ENCODE measurements around the gene HAUS1.
A peak's percentile ranks its signal among the peaks of the same experiment; 100 is the strongest.
"Not testable (repeated sequence)": the region's sequence is repeated elsewhere in the genome, so short reads cannot be mapped to it uniquely, and the experiment has no call there.

The HAUS1 gene

DNA sequence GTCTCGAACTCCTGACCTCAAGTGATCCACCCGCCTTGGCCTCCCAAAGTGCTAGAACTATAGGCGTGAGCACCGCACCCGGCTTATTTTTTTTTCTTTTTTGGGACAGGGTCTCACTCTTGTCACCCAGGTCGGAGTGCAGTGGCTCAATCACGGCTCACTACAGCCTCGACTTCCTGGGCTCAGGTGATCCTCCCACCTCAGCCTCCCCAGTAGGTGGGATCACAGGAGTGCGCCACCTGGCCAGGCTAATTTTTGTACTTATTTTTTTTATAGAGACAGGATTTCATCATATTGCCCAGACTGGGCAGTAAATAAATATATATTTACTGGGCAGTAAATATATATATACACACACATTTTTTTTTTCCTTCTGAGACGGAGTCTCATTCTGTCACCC lies 8.7 kb upstream of the HAUS1 start:
- DNase-seq (ENCODE audit: low read depth): no peak

DNA sequence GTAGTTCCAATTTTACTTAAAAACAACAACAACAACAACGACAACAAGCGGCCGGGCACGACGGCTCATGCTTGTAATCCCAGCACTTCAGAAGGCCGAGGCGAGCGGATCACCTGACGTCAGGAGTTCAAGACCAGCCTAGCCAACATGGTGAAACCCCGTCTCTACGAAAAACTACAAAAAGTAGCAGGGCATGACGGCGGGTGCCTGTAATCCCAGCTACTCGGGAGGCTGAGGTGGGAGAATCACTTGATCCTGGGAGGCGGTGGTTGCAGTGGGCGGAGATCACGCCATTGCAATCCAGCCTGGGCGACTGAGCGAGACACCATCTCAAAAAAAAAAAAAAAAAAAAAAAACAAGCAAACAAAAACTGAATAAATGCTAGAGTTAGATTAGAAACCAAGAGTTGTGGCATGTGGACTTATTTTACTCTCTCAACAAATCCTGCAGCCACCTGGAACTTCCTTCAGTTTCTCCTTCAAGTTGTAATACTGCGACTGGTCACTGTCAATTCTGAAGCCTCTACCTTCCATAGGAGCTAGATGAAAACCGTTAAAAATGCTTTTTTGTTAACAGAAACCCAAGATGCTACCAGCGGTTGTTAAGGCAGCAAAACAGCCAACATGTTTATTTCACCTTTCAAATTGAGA lies 7.4 kb upstream of the HAUS1 start:
- no peak for DNase-seq (ENCODE audit: low read depth)

DNA sequence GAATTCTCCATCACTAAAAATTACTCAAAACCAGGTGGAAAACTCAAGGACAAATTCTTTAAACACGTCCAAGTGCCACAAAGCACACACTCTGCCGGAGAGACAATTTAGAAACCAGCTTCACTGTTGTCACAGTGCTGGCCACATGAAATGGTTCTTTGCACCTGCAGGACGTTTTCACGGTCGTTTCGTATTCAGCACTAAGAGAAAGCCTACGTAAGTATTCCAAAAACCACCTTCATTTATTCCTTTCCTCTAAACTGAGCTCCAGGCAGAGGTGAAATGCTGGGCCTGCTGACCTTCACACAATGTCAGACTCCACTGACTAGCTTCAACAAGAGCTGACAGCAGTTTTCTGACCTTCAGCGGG lies 6.8 kb upstream of the HAUS1 start:
- no peak for DNase-seq (ENCODE audit: low read depth)

DNA sequence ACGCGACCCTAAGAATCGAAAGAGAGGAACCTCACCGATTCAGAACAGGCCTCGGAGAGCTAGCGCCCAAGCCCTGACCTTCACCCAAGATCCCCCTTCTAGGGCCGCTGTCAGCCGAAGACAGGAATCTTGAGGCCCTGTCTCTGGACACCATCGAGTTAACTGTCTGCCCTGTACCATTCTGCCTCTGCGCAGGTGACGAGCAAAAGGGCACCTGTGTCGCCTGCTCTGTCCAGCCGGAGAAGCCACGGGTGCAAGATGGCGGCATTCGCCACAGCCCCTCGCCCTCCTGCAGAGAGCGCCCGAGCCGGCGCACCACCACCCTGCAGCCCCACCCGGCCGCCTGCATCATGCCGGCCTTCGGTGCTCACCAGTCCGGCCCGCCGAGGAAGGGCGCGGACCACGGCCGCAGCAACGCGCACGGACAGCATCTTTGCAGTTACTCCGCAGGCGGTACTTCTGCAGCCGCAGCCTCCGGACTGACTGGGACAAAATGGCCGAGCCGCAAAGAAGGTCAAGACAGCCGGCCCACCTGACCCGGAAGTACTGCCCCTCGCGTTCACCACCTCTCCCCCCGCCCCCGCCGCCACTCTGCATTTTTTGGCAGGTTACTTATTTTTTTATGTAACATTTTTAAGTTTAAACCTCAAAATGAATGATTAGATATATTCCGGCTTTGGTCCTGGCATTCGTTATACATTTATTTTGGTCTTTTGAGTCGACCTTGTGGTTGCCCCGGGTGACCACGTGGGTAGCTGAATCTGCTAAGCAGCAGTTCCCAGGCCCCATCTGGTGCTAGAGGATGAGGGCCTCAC lies 6.2 kb upstream of the HAUS1 start, which contains the start of gene ATP5F1A:
TSS of gene ATP5F1A (minus strand) at position 496 of the 815 bp plus-strand sequence. CDS start at position 431, 65 bp downstream.
- peak; percentile 56 for DNase-seq (ENCODE audit: low read depth)

DNA sequence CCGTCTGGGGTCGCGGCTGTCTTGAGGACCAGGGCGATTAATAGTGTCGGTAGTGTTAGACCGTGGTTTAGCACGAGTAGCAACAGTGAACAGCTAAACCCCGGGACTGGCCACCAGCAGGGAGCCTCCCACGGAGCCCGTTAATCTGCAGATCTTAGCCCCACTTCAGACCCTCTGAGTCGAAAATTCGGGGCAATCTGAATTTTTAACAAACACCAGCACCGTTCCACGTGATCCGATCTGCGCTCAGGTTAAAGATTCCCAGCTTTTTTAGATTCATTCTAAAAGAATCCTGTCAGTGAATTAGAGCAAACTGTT lies 5.6 kb upstream of the HAUS1 start:
- no peak for DNase-seq (ENCODE audit: low read depth)

DNA sequence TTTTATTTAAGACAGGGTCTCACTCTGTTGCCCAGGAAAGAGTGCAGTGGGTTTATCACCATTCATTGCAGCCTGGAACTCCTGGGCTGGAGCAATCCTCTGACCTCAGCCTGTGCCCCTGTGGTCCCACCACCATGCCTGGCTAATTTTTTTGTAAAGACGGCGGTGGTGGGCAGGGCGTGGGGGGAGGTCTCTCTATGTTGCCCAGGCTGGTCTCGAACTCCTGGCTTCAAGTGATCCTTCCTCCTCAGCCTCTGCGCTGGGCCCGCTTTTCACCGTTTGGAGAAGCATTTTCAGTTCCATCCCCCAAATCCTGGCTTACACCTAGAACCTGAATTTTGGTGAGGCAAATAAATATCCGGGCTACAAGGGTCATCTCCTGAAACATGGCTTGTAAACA lies 4.7 kb upstream of the HAUS1 start:
- no peak for DNase-seq (ENCODE audit: low read depth)

DNA sequence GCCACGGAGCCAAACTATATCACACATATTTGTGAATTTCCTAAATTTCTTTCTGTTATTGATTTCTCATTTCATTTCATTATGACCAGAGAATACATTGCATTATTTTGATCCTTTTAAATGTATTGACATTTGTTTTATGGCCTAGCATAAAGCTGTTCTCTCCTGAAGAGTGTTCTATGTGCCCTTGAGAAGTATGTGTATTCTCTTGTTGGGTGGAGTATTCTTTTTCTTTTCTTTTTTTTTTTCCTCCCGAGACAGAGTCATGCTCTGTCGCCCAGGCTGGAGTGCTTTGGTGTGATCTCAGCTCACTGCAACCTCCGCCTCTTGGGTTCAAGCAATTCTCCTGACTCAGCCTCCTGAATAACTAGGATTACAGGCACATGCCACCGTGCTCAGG lies 5.2 kb downstream of the HAUS1 start:
- DNase-seq (ENCODE audit: low read depth): no peak

DNA sequence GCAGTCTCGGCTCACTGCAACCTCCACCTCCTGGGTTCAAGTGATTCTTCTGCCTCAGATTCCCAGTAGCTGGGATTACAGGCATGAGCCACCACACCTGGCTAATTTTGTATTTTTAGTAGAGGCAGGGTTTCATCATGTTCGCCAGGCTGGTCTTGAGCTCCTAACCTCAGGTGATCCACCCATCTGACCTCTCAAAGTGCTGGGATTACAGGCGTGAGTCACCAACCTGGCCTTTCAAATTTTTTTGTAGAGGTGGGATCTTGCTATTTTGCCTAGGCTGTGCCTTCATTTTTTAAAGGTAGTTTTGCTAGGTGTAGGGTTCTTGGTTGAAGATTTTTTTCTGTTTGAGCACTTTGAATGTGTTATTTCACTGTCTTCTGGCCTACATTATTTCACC lies 6.2 kb downstream of the HAUS1 start:
- no peak for DNase-seq (ENCODE audit: low read depth)

DNA sequence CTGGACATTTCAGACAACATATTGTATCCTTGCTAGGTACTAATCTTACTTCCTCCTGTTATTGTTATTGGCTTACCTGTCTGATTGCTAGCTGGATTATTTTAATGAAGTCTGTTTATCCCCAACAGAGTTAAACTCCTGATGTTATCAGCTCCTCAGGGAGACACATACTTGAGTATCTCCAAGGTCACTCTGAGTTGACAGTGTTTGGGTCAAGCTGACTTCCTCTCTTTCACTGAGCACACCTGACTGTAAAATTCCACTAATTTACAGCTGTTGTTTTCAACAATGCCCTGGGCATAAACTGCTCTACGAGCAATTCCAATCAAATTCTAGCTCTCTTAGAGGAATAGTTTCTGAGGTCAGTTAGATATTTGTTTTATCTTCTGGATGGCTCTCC lies 9.6 kb downstream of the HAUS1 start:
- DNase-seq (ENCODE audit: low read depth): no peak

DNA sequence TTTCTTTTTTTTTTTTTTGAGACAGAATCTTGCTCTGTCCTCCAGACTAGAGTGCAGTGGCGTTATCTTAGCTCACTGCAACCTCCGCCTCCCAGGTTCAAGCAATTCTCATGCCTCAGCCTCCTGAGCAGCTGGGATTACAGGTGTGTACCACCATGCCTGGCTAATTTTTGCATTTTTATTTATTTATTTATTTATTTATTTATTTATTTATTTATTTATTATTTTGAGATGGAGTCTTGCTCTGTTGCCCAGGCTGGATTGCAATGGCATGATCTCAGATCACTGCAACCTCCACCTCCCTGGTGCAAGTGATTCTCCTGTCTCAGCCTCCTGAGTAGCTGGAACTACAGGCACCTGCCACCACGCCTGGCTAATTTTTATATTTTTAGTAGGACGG lies 22.4 kb downstream of the HAUS1 start:
- not testable (repeated sequence) for DNase-seq (ENCODE audit: low read depth)

DNA sequence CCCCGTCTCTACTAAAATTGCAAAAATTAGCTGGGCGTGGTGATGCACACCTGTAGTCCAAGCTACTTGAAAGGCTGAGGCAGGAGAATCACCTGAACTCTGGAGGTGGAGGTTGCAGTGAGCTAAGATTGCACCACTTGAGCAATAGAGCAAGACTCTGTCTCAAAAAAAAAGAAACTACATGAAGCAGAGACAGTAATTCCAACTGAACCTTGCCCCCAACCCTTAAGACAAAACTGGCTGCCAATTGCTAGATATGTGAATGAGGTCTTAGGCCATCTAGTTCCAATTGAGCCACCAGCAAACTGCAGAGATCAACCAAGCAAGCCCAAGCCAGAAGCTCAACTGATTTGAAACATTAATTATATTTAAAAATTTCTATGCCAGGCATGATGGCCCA lies 25.9 kb downstream of the HAUS1 start:
- no peak for DNase-seq (ENCODE audit: low read depth)

DNA sequence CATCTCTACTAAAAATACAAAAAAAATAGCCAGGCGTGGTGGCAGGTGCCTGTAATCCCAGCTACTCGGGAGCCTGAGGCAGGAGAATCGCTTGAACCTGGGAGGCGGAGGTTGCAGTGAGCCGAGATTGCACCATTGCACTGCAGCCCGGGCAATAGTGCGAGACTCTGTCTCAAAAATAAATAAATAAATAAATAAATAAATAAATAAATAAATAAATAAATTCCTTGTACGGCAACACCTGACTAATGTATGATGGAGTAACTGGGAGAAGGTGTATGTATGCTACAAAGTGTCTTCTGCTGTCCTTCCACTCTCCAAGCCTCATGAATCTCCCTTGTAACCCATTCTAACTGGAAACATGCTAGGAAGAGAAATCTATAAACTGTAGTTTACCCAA lies 26.4 kb downstream of the HAUS1 start:
- not testable (repeated sequence) for DNase-seq (ENCODE audit: low read depth)

DNA sequence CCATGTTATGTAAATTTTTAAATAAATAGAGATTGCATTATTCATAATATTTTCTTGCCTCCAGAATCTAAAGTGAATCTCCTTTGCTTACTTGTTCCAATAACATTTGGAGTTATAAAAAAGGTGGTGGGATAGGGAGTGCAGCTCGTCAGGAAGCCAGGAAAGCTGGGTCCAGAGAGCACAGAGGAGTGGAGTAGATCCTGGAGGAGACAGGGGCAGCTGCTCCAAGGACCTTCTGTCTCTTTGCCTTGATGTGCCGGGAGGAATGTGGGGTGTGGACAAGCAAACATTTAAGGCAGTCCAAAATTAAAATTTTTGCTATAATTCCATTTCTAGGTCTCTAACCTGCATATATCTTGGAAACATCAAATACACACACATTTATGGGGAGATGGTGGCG lies 29.3 kb downstream of the HAUS1 start:
- DNase-seq (ENCODE audit: low read depth): no peak

DNA sequence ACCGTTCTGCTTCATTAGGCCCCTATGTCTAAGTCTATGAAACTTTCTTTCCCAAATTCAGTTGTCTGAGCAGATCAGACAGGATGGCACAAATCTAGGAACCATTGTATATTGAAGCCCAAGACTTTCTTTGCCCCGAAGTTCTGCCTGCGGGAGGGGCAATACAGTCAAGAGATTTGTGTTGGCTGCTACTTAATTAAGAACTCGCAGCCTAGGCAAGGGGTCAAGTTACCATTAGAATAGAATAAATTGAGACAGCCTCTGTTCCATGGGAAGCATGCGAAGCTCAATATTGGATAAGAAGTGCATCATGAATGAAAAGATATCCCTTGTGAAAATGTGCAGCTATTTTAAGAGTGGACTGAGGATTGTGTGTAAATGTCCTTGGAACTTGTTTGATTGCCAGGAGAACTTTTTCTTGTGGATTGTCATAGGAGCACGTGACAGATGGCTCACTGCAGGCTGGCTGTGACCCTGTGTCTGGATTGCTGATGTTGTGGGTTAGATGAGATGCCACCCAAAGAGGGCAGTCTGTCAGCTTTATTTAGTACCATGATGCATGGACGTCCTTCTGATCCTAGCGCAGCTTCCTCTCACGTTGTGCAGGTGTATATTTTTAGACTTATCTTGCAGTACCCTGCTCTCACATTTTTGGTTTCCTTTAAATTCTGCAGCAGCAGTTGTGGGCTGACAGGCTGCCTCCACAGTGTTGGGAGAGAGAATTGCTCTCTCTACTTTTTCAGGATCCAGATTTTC lies 30.9 kb downstream of the HAUS1 start:
- no peak for DNase-seq (ENCODE audit: low read depth)

DNA sequence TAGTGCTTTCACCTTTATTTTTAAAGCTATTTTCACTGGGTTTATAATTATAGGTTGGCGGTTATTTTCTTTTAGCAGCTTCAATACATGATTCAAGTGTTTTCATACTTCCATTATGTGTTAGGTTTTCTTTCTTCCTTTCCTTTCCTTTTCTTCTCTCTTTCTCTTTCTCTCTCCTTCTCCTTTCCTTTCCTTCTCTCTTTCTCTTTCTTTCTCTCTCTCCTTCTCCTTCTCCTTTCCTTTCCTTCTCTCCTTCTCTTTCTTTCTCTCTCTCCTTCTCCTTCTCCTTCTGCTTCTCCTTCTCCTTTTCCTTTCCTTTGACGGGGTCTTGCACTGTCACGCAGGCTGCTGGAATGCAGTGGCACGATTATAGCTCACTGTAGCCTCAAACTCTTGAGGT lies 36.0 kb downstream of the HAUS1 start:
- no peak for DNase-seq (ENCODE audit: low read depth)

DNA sequence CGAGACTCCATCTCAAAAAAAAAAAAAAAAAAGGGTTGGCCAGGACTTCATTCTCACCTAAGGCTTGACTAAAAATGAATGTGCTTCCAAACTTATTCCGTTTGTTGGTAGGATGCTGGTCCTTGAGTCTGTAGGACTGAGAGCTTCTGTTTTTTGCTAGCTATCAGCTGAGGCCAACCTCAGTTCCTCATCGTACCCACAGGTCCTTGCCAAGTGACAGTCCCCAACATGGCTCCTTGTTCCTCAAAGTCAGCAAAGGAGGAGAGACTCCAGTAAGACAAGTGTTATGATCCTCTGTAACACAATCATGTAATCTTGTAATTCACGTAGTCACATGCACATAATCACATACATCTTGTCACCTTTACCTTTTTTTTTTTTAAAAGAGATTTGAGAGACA lies 37.0 kb downstream of the HAUS1 start:
- no peak for DNase-seq (ENCODE audit: low read depth)

DNA sequence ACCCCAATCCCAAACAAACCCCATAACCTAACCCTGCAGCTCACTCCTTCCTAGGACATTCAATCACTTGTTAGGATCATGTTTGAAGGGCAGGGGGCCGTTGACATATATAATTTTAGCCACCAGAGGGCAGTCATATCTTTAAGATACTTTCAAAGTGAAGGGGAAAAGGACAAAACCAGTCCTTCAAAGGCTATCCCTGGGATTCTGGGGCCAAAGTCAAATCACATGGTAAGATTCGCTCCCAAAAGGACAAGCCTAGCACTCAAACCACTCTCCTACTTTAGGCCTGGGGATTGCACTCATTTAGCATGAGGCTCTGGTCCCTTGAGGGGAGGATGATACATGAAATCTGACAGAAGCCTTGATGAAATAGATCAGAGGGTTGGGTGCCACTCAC lies 44.6 kb downstream of the HAUS1 start:
- peak; percentile 17 for DNase-seq (ENCODE audit: low read depth)

DNA sequence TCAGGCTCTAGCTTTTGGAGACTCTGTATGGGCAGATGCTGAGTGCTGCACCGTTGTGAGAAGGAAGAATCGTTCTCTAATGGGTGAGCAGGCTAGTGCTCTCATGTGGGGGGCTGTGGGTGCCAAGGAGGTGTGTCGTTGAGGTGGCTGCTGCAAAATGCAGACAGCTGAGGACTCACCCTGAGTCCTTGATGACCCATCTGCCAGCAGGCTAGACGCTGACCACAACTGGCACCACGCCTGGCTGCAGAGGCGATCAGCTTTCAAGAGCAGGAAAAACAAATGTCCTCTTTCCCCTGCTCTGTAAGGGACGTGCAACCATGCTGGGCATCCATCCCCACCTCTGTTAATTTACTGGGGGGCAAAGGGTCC lies 48.2 kb downstream of the HAUS1 start:
- DNase-seq (ENCODE audit: low read depth): no peak

DNA sequence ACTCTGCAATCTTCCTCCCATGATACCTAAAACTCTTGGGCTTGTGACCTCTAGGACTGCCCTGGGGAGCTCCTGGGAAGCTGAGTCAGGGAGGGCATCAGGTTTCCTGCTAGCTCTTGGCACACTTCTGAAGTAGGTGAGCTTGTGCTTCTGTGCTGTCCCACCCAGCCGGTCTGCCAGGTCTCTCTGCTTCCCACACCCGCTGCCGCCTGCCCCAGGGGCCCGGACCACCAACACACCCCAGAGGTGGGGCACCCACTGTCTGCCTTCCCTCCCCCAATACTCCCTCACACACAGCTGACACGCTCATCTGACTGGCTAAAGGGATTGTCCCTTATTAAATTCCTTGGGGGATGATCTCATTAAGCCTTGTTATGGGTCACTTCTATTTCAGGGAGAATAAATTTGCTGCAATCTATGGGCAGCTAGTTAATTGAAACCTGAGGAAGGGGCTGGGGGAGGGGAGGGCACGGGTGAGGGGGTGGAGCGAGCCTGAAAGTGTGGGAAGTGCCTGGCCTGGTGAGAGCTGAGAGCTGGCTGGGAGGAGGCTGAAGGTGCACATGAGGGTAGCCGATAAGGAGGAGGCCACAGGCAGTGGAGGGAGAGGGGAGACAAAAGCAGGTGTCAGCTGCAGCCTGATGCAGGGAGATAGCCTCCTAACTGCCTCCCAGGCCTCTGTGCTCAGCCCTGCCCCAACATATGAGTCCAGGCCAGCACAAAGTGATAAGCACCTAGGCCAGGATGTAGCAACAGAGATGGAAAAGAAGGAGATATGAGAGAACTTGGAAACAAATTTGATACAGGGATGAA lies 48.8 kb downstream of the HAUS1 start:
- peak; percentile 41 for DNase-seq (ENCODE audit: low read depth)

DNA sequence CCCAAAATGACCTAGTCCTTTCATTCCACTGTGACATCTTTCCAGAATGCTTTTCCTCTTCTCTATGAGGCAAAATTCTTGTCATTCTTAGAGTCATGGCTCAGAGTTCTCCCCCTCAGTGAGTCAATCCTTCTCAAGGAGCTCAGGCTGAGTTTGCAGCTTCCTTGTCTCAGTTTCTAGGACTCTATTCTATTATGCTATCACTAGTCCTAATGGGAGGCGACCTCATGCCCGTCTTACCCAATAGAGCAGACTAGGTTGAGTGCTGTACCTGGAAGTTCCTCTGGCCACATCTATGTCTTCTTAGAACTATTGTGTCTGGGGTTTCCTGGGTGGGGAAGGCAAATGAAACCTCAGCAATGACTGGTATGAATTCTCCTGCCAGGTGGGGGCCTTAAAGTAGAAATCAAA lies 51.5 kb downstream of the HAUS1 start:
- no peak for DNase-seq (ENCODE audit: low read depth)

DNA sequence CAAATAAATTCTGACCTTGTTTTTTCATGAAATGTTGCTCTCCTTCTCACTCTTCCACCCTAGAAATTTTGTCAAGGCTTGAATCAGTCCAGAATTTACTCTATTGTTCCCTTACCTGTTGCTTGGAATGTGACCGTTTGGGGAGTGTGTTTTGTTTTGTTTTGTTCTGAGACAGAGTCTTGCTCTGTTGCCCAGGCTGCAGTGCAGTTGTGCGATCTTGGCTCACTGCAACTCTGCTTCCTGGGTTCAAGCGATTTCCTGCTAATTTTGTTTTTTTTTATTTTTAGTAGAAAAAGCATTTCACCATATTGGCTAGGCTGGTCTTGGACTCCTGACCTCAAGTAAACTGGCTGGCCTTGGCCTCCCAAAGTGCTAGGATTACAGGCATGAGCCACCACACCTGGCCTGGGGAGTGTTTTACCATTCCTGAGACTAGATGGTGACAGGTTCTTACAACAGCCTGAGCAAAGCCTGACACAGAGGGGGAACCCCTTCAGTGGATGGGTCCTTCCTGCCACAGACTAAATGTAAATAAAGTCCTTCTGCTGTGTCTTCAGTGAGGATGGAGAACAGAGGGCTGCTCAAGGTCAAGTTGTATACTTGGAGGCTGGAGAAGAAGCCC lies 52.0 kb downstream of the HAUS1 start:
- DNase-seq (ENCODE audit: low read depth): no peak

DNA sequence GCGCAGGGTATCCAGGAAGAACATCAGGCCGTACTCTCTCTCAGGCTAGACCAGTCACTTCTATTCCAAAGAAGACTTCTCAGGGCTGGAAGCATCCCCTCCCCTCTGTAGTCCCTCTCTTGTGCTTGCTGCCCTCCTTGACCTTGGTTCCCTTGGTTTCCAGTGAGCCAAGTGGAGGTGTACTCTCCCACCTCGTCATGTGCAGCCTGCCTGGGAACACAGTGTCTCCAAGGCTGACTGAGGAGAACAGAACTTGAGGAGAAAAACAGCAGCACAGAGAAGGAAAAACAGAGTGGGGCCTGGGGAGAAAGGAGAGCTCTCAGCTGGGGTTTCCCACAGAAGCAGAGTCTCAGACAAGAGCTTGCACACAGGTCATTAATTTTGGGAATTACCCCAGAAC lies 52.7 kb downstream of the HAUS1 start:
- no peak for DNase-seq (ENCODE audit: low read depth)

Measured in CMK (cell line).